GM19438 (cell line): ENCODE data around the gene FGF6.
"Not testable (repeated sequence)": the region's sequence is repeated elsewhere in the genome, so short reads cannot be mapped to it uniquely, and the experiment has no call there.

Experiments
- ATAC-seq: cut with Tn5 transposase; IDR thresholded peaks from one replicate; pipeline ENCODE4 v1.9.1; 2021; ENCODE audit warnings: low read depth; ENCODE audit not compliant: unreplicated experiment

Gene FGF6

GRCh38 chr12:4445156-4446101 lies at the start of gene FGF6:
Gene FGF6, minus strand, starts transcription at chr12:4445815. Its CDS starts 245 bp downstream, at chr12:4445570.
- ATAC-seq, result no peak

DNA sequence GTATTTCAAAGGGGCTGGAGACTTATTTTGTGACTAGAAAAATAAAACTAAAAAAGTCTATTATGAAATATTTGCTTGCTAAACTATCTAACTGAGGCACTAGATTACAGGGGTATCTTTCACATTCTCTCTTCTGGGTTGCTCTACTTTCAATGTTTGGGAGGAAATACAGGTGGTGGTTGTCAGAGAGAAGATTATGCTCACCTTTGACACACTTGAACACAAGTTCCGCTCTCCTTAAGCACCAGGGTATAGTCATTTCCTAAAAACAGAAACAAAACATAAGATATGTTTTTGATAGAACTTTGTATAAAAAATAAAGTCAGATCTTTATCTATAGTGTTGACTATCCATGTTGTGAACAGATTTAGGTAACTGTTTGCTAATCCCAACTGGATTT lies 45.4 kb upstream of the FGF6 start:
- no peak for ATAC-seq

GRCh38 chr12:4489556-4489955 lies 43.9 kb upstream of the FGF6 start:
- no peak for ATAC-seq

DNA sequence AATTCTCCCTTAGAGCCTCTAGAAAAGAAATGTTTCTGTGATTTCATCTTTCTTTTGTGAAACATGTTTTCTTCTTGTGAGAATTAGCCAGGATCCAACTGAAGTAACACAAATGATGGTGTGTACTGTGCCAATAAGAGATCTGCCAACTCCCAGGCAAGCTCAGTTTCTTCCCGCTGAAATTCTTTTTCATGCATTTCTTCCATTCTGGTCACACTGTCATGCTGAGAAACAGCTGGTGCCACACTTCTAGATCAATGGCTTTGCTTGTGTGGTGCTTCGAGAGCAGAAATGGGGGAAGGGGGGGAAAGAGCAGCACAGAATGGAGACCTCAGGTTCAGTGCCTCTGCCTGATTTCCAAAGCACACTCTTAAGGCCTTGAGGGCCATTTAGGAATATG lies 41.4 kb upstream of the FGF6 start:
- ATAC-seq, result no peak

GRCh38 chr12:4486049-4486699 lies 40.6 kb upstream of the FGF6 start:
- no peak for ATAC-seq

DNA sequence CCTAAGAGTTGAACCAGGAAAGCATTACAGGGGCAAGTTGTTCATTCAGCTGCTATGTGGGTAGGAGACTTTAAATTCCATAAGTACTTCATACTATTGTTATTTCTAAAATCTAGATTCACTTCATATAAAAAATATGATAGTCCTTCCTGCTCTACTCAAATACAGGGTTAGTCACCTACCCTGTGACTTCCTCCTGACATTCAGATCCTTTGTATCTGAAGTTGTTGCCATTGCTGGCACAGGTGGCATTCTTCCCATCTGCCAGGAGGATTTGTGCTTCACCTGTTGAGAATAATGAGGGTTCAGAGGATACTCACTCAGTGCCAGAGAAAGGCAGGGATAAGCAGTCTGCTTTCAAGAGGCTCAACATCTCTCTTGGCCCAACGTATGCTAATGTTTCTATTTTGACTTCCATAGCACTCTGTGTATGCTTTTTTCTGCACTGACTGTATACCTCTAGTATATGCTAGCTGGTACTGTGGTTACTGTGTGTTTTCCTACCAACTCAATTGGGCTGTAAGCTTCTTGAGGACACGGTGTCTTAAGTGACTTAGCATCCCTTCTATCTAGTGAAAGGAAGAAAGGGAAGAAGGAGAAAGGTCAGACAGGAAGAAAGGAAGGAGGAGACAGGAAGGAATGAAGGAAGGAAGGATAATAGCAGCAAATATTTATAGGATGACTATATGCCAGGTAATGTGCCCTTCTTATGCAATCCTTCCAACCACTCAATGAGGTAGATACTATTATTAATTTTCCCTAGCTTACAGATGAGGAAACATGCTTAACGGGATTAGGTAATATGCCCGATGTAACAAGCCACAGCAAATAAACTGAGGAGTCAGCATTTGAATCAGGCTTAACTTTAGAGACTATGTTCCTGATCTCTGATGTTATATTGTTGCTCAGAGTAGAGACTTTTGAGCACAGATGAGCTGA lies 38.5 kb upstream of the FGF6 start:
- ATAC-seq, result no peak

- no peak for ATAC-seq
These were observed 37.3 kb upstream of the FGF6 start for GRCh38 chr12:4482936-4483335.

DNA sequence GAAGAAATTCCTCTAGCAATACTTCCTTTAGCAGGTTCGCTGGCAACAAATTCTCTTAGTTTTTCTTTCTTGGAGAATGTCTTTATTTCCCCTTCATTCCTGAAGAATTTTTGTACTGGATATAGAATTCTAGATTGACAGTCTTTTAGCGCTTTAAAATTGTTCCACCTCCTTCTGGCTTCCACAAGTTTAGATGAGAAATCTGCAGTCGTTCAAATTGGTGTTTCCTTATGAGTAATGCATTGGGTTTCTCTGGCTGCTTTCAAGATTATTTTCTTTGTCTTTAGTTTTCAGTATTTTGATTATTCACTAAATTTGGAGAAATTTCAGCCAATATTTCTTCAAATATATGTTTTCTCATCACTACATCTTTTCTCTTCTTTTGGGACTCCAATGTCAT lies 33.3 kb upstream of the FGF6 start:
- no peak for ATAC-seq

- ATAC-seq, result no peak
These were observed 31.5 kb upstream of the FGF6 start for GRCh38 chr12:4477129-4477528.

DNA sequence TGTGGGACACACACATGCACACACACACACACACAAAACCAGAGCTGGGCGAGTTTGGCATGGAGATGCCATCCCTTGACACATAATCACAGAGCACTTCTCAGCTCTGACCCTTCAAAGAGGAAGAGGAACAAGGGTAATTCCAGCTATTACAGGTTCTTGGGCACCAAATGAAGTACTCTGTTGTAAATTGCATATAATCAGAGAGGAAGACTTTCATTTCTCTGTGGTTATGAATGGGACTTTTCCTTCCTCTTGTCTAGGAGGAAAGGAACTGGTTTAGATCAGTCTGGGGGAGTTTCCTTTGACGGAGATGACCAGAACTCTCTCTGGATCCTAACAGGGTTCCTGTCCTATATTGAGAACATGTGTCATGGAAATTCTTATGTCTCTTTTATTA lies 26.4 kb upstream of the FGF6 start:
- no peak for ATAC-seq

- ATAC-seq, result no peak
These were observed 25.6 kb upstream of the FGF6 start for GRCh38 chr12:4471256-4471655.

DNA sequence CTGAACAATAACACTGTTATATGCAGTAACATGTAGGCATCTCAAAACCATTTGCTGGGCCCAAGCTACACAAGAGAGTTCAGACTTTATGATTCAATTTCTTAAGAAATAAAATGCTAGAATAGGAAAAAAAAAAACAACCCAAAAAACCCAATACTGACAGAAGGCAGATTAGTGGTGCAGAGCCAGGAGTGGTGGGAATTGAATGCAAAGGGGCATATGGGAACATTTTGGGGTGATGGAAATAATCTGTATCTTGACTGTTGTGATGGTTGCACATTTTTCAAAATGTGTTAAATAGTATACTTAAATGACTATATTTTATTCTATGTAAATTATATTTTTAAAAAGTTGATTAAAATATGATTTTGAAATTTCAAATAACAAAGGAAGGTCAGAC lies 23.4 kb upstream of the FGF6 start:
- ATAC-seq, result no peak

- no peak for ATAC-seq
These were observed 15.1 kb upstream of the FGF6 start for GRCh38 chr12:4460761-4461160.

DNA sequence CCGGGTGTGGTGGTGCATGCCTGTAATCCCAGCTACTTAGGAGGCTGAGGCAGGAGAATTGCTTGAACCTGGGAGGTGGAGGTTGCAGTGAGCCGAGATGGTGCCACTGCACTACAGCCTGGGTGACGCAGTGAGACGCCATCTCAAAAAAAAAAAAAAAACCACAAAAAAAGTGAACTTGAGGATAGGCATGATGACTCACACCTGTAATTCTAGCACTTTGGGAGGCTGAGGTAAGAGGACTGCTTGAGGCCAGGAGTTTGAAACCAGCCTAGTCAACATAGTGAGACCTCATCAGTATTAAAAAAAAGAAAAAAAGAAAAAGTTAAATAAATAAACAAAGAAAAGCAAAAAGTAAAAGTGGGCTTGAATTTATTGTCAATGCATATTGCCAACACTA lies 10.2 kb upstream of the FGF6 start:
- not testable (repeated sequence) for ATAC-seq

DNA sequence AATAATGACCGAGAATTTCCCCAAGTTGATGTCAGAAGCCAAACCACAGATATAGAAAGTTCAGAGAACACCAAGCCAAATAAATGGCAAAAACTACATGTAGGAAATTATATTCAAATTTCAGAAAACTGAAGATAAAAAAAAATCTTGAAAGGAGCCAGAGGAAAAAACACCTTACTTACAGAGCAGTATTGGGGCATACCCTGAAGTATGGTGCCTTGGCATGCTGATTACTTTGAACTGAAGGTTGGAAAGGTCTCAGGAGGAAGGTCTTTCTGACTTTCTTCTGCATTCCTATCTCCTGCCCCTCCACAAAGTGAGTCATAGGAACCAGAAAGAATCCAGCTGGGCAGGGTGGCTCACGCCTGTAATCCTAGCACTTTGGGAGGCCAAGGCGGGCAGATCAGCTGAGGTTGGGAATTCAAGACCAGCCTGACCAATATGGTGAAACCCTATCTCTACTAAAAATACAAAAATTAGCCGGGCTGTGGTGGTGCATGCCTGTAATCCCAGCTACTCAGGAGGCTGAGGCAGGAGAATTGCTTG lies 8.8 kb upstream of the FGF6 start:
- no peak for ATAC-seq

GRCh38 chr12:4451694-4452093 lies 6.1 kb upstream of the FGF6 start:
- no peak for ATAC-seq

DNA sequence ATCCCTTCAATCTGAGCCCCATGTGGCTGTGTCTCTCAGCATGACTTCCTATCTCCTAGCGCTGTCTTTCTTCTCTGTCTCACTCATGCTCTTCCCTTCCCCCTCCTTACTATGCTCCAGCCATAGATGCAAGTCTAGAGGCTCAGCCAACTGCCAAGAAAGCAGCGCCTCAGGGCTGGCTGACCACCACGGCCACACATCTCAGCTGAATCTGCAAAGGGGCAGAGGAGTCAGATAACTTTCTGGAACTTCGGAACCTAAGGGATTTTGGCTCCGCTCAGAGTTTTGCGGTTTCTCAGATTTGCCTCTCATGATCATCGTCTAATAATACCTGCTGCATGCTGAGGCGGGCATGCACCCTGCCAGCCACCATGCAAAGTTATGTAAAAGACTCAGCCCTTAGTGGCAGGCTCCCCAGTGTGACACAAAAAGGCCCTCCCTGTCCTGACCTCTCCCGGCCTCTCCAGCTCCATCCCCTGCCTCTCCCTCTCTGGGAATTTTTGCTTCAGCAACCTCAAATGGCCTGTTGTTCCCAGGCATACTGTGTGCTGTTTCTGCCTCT lies 5.0 kb upstream of the FGF6 start:
- ATAC-seq, result no peak

GRCh38 chr12:4449851-4450221 lies 4.2 kb upstream of the FGF6 start:
- ATAC-seq, result no peak

DNA sequence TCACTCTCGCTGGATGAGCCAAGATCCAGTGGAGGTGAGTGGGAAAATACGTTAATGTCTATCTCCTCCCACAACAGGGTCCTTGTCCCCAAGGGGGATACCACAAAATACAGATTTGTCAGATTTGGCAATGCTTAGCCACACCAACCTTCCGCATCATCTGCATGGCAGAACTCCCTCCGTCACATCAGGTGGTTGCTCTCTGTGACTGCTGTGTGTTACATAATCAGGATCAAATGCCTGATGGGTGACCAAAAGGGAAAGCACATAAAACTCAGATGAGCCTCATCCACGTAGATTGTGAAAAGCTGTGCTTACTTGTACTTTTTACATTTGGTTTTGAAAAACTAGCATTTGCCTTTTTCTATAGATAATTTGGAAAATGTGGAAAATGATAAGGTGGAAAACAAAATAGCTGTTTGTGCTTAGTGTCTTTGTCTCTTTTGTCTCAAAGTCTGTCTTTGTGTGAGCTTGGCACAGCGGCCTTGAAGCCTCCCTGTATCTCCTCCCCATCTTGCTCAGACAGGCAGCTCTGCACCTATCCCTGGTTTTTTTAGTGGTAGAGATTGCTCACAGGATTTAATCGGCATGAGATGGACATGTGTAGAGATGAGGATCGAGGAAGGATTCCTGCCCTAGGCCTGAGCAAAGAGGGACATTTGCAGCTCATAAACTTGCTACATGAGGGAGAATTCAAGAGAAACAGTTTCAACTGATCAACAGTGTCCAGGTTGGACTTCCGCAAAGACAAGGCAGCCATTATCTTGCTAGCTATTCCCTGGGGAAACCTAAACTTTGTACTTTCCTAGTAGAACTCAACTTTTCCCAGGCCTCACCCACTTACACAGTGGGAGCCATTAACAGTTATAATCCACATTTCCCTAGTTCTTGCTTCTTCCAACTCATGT lies 3.6 kb upstream of the FGF6 start:
- ATAC-seq, result no peak
